Hematopoietic multipotent progenitor cell treated with erythropoietin and hydrocortisone succinate and interleukin-3 and kit ligand, for 6 days (in vitro differentiated cells): Measurements from ENCODE around the gene OBSCN.
A peak's percentile ranks its signal among the peaks of the same experiment; 100 is the strongest.

Source experiments
- DNase-seq: peaks from one replicate; pipeline ENCODE4 v3.0.0-alpha.2; 2015

OBSCN gene

GRCh38 chr1:228410015-228410414 is 202.2 kb downstream of the OBSCN start:
- no peak for DNase-seq

DNA sequence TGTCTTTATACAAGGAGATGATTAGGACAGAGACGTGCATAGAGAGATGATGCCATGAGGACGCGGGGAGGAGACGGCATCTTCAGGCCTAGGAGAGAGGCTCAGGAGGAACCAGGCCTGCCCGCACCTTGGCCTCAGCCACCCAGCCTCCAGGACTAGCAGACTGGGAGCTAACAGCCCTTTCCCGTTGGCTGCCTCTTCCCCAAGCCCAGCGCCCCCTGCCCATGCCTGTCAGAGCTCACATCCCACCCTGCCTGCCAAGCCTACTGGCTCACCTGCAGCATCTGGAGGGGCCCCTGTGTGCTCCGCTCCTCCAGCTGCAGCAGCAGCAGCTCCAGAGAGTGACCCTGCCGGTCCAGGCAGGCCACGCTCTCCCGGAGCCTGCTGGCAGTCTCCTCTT is 202.8 kb downstream of the OBSCN start:
- no peak for DNase-seq

DNA sequence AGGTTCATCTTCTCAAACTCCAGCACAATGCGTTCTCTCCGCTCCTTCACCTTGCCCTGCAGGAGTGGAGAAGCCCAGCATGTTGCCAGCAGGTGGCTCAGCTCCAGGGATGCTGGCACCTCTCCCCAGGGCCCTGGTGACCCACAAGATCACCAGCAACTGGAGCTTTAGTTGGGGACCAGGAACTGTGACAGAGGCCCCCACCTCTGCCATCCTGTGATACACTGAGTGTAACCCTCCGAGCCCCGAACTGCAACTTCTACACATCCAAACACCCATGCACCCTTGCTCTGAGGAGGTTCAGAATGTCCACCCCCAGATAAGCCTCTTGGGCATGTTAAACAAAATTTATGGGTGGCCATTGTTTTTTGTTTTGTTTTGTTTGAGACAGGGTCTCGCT is 203.3 kb downstream of the OBSCN start:
- no peak for DNase-seq

DNA sequence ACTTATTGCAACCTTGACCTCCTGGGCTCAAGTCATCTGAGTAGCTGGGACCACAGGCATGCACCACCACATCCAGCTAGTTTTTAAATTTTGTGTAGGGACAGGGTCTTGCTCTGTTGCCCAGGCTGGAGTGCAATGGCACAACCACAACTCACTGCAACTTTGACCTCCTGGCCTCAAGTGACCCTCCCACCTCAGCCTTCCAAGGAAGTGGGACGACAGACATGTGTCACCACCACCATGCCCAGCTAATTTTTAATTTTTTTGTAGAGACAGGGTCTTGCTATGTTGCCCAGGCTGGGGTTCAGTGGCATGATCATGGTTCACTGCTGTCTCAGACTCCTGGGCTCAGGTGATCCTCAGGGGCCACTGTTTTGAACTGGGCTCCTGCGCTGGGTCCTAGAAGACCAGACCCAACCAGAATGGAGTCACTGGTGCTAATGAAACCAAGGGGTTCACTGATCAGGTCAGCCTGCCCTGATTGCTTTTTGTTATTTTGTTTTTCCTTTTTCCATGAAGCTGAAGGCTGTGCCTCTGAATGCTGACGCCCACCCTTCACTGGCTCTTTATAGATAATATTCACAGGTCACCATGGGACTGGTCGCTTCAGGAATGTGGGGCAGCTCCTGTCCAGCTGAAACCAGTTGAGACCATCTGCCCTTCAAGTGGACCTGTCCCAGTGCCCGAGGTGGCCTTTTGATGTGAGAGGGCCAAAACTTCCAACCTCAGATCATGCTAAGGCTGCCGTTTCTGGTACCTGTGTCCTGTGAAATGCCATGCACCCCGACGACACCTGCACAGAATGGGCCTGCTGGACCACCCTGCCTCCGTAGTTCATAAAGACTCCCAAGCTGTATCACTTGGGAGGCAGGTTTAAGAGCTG is 203.9 kb downstream of the OBSCN start:
- DNase-seq: no peak

- no peak for DNase-seq
Measured at GRCh38 chr1:228413241-228414010, 205.6 kb downstream of the OBSCN start.

GRCh38 chr1:228414511-228415211 is 206.8 kb downstream of the OBSCN start:
- no peak for DNase-seq

GRCh38 chr1:228415221-228415620 is 207.4 kb downstream of the OBSCN start:
- DNase-seq: no peak

- no peak for DNase-seq
Measured at GRCh38 chr1:228415853-228416216, 208.0 kb downstream of the OBSCN start.

DNA sequence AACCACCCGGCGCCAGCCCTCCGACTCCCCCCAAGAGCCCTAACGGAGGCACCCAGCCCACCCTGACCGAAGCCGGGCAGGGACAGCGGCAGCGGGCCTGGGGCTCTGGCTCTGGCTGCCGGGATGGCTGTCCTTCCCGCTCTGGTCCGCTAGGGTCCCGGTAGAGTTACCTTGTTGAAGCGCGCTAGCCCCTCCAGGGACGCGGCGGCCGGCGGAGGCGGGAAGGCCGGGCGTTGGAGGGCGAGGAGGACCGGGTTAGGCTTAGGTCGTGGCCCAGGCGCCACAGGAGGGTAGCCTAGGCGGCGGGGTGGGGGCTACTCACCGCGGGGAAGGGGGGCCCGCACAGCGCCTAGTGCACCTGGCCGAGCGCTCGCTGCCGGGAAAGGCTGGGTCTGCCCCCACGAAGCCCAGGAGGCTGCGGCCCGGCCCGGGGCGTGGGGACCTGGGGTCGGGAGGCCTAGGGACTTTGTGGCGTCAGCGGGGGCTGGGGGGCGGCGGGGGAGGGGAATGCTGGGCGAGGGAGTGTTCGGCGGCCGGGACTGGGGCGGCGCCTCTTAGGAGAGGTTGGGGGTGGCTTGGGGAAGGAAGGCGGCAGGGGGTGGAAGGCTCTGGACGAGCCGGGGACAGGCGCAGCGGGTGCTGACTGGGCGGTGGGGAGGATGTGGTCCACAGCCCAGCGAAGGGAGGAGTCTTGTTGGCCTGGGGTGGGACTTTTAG is 208.5 kb downstream of the OBSCN start, which contains the start of gene TRIM17:
TRIM17 (minus strand) TSS at position 645 of the 717 bp plus-strand sequence. CDS start 1,789 bp downstream, outside the sequence.
- DNase-seq: peak; percentile 71

GRCh38 chr1:228417061-228417460 is 209.2 kb downstream of the OBSCN start:
- DNase-seq: no peak

DNA sequence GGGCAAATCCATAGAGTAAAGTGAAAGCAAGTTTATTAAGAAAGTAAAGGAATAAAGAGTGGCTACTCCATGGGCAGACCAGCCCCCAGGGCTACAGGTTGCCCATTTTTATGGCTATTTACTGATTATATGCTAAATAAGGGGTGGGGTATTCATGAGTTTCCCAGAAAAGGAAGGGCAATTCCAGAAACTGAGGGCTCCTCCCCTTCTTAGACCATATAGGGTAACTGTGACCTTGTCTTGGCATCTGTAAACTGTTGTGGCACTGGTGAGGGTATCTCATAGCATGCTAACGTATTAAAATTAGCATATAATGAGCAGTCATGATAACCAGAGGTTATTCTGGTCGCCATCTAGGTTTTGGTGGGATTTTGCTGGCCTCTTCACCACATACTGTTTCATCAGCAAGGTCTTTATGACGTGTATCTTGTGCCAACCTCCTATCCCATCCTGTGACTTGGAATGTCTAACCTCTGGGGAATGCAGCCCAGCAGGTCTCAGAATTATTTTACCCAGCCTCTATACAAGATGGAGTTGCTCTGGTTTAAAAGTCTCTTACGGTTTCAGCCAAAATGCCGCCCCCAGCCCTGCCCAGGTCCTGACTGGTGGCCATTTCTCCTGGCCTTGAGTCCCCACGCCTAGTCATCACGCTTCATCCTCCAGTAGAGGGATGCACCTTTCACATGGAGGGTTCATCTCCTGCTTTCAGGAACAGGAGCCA is 209.8 kb downstream of the OBSCN start:
- peak; percentile 85 for DNase-seq

GRCh38 chr1:228420968-228421826 is 213.4 kb downstream of the OBSCN start:
- peak; percentile 92 for DNase-seq

- DNase-seq: peak; percentile 49
Measured at GRCh38 chr1:228423404-228424053, 215.7 kb downstream of the OBSCN start.

- DNase-seq: no peak
Measured at GRCh38 chr1:228424685-228425660, 217.1 kb downstream of the OBSCN start.

- no peak for DNase-seq
Measured at GRCh38 chr1:228426518-228427175, 218.8 kb downstream of the OBSCN start.

- no peak for DNase-seq
Measured at GRCh38 chr1:228428412-228428811, 220.6 kb downstream of the OBSCN start.
